HuH-7.5 (cell line): Measurements from ENCODE around the gene SH3RF3.

Source experiments
- DNase-seq: peaks from one replicate; pipeline ENCODE4 v3.0.0; 2011; ENCODE audit warnings: low spot score

SH3RF3 gene

DNA sequence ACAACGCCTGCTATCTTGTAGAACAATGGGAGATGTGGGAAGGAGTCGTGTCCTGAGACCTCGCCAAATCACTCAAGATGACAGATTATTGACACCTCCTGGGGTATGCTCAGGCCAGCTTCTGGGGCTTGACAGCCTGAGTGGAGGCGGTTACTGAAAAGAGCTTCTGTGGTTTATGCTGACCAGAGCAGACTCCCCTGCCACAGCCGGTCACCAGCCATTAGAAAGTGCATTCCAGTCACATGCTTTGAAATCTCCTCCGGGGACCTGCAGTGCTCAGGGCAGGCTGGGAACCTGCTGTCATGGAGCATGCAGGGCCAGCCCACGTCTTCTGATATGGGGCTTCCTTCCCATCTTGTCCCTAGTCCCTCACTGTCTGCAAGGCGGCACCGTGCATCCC lies 268.9 kb downstream of the SH3RF3 start:
- DNase-seq: no peak

DNA sequence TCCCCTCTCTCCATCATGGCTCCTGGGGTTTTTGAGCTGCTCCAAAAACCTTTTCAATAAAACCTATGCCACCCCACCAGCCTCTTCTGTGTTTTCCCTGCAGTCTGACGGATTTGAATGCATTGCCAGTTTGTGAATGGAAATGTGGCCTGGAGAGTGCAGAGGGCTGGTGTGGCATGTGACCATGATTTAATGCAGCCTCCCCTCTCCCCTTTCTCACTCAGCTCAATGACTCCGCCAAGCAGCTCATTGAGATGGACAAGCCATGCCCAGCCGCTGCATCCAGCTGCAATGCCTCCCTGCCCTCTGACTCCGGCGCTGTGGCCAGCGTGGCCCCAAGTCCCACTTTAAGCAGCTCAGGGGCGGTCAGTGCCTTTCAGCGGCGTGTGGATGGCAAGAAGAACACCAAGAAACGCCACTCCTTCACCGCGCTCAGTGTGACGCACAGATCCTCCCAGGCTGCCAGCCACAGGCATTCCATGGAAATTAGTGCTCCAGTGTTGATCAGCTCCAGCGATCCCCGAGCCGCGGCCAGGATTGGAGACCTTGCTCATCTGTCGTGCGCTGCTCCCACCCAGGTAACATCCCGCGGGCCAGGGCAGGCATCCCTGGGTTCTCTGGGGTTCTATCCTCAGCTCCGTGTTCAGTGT lies 269.5 kb downstream of the SH3RF3 start:
- no peak for DNase-seq

DNA sequence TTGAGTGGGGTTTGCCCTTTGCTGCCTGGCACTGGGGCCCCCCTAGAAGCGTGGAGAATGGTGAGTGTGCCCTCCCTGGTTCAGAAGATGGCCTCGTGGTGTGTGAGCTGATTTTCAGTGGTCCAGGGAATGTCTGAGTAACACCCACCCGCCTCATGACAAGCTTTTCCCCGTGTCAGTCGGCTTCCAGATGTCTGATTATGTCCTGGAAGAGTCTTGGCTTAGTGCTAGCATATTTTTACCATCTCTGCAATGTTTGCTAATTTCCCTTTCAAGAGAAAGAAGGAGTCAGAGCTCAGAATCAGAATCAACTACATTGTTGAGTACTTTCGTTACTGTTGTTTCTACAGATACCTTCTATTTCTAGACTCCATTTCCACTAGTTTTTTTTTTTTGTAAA lies 270.1 kb downstream of the SH3RF3 start:
- no peak for DNase-seq

DNA sequence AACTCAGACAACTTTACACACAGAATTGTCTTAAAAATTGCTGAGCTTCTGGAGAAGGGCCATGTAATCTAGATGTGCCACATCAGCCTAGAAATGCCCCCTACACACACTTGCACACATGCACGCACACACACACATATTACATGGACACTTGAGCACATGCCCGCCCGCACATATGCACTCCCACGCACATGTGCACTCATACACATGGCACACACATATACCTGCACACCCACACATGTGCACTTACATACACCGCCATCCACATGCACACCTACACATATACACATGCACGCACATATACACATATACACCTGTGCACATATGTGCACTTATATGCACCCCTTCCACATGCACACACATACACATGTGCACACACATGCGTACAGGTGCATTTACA lies 271.1 kb downstream of the SH3RF3 start:
- no peak for DNase-seq

DNA sequence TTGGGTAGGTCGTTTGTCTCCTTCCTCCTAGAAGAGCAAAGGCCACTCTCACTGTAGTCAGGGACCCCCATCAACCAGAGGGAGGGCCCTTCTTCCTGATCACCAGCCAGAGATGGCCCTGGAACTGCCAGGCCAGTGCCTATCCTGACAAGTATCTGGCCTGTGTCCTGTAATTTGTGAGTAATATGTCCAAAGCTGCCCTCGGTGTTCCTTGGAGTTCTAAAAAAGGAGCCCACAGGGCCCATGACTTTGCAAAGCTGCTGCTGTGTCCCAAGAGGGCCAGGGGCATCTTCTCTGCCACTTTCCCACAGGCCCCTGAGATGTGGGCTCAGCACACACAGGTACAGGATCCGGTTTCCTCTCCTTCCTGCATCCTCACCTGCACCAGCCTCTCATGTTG lies 272.4 kb downstream of the SH3RF3 start:
- DNase-seq: no peak

DNA sequence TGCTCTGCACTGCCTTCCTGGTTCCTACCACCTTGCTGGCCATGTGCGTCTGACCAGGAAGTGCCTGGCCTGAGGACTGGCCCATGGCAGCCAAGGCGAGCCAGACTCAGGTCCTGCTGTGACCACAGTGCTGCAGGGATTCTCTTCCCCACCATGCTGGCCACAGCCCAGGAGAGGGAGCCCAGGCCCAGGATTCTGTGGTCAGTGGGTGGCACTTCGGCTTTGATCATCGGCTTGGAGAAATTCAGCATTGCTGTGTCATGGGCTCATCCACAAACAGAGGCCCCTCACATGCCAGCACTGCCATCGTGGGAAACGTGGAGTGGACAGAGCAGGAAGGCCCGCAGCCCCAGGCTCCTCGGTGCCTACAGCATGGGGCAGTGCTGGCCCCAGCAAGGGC lies 273.2 kb downstream of the SH3RF3 start:
- DNase-seq: no peak

DNA sequence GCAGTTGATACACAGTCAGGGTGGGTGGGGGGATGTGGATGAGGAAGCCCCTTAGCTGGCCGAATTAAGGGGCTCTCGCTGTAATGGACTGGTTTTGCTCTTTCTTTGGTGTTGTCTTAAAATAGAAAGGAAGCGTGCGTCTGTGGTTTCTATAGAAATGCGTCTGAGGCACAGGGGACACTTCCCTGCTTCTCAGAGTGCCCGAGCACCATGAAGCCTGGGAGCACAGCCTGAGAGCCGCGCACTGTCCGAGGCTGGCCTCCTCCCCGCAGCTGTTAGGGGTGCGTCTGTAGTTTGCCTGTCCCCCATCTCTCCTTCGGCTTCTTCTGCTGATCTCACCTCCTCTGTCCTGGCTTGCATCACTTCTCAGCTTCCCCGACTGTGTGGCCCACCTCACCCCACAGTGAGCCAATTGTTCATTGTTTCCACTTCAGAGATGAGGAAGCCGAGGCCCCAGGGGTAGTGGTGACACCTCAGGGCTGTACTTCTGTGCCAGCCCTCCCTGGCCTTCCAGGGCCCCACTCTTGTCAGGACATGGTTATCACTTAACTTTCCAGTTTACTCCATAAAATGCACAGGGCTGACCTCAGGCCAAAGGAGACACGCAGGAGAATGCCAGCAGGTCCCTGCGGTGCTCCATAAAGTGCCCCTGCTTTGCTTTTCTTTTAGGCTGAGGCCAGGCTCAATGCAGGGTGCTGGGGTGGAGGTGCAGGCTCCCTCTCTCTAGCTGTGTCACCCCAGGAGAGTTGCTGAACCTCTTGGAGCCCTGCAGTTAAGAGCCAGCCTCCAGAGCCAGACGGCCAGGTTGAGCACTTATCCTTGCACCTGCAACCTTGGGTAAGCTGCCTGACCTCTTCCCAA lies 274.2 kb downstream of the SH3RF3 start:
- no peak for DNase-seq

DNA sequence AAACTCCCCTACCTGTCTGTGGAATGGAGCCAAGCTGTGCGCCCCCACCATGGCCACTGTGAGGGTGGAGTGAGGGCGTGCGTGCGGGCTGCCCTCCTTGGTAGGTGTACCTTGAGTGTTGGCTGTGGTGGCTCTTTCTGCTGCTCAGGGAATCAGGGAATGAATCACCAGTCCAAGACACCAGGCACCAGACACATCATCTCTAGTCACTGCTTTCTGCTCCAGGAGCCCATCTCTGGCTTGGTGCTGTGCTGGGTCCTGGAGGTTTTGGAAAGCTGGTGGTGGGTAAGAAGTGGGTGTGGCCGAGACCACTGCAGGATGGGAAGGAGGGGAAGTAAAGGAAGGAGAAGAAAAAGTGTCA lies 274.8 kb downstream of the SH3RF3 start:
- no peak for DNase-seq

DNA sequence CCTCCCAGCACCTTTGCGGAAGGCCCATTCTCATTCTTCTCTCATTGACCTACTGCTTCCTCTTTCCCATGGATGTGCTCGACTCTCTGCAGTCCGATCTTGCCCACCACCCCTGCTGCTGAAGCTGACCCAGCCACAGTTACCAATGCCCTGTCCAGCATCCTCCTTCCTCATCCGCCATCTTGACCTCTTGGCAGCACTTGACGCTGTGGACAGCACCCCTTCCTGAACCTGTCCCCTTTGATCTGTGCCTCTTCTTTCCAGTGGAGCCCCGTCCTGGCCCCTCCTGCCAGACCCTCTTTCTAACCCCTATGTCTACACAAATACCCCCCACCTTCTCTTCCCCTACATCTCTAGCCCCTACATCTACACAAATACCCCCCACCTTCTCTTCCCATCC lies 275.7 kb downstream of the SH3RF3 start:
- DNase-seq: no peak

DNA sequence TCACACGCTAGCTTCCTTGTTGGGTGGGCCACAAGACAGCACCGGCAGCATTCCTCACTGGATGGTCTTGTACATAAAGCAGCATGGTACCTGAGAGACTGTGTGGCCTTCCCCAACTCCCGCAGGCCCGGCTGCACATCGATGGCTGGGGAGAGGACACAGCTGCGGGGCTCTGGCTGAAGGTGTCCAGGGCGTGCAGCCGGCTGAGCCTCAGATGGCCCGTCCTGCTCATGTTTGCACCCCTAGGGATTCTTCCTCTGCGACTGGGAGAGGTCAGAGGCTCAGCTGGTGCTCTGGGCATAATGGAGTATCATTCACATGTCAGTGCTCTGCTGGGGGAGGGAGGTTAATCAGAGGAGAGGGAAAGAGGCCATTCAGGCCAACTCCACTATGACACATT lies 276.9 kb downstream of the SH3RF3 start:
- DNase-seq: no peak

DNA sequence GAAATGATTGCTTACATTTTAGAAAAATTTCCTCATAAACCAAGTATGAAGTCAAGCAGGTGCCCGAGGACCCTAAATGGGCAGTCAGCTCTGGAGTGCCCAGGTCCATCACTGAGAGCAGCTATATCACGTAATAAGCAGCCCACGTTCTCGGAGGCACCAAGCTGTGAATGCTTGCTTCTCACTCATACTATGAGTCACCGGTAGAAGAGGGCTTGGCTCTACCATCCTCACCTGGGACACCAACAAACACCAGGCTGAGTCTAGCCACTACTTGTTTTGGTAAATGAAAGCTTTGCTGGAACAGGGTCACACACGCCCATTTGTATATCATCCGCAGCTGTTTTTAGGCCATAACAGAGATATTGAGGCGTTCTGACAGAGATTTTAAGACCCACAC lies 277.3 kb downstream of the SH3RF3 start:
- no peak for DNase-seq

DNA sequence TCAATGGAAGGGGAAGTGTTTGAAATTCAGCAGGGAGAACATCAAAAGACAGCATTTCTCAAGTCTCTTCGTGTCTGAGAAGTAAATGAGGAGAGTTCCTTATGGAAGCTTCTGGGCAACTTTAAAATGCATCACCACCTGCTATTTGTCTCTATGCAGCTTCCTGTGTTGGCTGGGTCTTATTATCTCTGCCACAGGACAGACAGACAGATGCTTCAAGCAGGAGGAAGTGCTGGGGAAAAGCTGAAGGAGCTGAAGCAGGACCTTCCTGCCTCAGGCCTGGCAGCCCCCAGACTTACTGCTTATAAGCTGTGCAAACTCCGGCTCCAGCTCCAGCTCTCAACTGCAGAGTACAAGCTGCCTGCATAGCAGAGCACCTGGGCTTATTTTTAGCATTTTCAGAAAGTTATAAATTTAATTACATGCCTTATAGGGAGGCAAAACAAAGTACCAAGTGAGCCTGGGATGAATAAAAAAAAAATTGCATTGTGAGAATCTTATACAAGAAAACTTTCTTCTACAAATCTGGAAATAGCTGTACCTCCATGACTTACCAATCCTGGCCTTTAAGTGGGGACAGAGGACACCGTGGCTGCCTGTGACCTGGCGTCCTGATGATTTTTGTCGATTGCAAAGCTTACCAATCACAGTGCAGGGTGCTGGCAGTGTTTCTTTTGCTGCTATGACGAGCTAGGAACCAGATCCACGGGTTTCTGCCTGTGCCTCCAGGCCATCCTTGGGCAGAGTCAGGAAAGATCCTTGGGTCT lies 278.5 kb downstream of the SH3RF3 start:
- no peak for DNase-seq

DNA sequence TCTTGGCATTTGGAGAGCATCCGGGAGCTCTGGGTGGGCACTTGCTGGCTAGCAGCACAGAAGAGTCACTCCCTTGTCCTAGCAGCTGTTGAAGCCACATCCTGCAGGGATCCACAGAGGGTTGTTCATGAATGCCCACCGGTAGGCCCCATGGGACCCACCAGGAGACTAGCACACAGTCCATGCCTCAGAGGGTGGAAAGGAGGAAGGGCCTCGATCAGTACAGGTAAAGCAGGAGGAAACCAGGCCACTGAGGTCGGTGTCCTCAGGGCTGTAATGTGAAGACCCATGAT lies 279.0 kb downstream of the SH3RF3 start:
- DNase-seq: no peak

DNA sequence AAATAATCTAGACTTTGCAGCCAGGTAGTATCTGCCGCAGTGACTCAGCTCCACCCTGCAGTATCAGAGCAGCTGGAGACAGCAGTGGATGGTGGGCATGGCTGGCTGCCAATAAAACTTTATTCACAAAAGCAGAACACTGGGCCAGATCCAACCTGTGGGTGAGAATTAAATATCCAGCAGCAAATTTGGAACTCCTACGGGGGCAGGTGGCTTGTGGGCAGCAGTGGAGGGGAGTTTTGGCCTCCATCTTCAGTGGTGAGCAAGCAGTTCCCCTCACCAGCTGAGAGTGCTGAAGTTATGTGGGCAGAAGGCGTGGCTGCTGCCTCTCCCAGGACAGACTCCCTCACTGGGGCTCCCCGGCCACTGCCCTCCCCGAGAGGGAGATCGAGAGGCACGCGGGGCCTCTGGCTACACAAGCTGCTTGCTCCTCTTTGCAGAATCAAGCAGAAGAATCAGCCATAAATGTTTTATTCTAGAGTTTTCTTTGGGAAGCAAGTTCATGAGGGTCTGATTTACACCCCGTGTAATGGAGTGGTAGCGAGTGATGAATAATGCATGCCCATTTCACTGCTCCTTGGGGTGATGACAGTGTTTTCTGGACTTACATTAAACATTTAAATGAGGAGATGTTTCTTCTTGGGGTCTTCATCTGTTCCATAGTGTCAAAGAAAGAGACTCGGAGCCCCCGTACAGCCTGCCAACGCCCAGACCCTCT lies 280.5 kb downstream of the SH3RF3 start:
- no peak for DNase-seq

DNA sequence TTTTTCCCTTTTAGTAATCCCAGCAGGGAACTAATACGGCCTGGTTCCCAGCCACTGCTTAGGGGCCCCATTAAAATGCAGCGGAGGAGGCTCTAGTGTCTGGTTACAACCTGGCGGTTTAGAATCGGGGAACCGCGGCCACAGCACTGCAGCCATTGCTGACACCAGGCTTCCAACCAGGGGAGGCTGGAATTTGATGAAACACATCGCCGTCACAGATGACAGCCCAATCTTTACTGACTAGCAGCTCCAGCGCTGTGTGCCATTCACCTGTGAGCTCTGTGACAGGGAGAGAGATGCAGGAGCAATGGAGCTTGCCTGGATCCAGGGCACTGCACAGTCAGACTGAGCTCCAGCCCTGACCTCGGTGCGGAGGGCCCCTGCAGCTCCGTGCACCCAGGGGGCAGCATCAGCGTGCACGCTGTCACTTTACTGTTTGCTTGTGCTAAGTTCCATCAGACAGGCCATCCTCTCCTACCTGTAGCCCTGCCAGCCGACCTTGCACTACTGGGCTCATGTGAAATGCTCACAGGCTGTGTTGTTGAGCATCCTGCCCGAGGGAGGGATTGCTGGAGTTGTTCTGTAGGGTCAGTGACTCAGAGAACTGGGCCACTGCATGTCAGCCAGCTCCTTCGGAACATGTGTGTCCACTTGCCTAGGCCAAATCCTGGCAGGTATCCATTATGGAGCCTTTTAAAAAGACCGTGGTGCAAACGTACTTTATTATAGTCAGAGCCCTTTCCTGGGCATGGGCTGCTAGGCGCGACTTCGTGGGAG lies 281.2 kb downstream of the SH3RF3 start:
- no peak for DNase-seq

DNA sequence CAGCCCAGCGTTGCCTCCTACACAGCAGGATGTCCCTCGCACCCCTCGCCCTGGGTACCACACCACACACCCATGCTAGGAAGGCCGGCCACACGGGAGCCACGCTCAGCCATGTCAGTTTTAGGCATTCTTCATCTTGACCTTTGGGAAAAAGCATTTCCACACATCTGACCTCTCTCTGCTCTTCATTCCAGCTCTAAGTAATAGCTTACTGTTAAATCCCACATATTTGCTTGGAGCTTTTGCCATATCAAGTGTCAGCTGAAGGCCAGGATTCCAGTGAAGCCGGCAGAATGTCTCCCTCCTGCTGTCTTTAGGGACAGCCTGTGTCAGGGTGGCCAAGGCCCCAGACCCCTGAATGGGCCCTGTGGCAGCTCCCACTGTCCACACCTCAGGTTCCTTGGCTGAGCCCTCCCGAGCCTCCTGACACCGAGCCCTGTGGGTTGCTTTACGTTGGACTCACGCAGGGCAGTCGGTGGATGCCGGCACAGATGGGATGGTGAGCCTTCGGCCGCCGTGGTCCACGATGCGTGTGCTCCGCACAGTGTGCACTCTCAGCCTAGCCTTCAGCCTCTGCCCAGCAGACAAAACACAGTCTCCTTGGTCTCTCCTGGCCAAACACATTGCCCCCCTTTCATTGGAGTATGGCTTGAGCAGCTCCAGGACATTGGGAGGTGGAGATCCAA lies 282.8 kb downstream of the SH3RF3 start:
- no peak for DNase-seq

DNA sequence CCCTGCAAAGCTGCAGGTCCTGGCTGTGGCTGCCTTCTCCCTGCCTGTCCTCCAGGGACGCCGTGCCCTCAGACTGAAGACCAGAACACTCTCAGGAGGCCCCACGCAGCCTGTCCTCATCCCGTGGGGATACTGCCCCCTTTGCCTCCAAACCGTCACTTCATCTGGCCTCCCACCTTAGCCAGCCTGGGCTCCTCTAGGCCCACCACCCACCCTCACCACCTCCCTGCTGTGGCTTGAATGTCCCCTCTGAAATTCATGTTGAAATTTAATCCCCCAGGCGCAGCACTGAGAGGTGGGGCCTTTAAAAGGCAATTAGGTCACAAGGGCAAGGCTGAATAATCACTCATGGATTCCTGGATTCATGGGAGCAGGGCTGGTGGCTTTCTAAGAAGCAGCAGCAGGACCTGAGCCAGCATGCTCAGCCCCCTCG lies 286.6 kb downstream of the SH3RF3 start:
- DNase-seq: no peak

DNA sequence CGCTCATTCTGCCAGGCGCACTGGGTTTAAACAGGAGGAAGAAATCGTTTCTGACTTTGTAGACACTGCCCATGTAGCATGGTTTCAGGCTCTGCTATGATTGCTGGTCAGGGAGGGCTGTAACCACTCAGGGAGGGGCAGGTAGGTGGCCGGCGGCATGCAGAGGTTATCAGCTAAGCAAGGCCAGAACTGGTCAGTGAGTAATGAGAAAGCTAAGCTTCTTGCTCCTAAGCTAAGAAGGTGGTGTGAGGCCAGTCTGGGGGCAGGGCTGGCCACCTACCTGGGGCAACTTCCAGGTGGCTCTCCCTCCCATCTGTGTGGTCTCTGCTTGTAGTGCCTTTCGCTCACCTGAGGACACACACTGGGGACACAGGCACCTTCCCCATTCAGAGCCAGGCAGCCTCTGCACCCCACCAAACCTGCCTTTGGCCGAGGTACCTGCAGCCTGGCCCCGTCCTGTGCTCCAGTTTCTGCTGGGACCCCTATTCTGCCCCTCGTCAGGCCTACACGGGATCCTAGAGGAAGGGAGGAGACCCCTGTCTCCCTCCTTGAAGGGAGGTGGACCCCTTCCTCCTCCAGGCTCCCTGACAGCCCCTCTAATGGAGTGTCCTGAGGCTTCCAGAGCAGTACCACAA lies 288.8 kb downstream of the SH3RF3 start:
- no peak for DNase-seq

DNA sequence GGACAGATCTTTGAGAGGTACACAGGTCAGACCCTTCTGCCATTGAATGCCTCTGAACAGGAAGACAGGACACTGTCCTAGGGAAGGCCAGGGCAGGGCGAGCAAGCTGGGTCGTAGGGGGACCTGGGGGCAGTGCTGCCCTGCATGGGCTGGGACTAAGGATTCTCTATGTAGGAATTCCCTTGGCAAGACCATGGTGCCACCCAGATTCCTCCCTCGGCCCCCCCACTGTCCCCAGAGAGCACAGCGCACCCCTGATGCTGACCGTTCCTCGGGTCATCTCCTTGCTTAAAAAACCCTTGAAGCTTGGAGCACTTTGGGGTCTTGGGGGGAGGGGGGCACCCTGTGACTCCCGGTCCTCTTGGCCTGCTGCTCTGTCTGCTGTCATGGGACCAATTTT lies 289.7 kb downstream of the SH3RF3 start:
- DNase-seq: no peak

DNA sequence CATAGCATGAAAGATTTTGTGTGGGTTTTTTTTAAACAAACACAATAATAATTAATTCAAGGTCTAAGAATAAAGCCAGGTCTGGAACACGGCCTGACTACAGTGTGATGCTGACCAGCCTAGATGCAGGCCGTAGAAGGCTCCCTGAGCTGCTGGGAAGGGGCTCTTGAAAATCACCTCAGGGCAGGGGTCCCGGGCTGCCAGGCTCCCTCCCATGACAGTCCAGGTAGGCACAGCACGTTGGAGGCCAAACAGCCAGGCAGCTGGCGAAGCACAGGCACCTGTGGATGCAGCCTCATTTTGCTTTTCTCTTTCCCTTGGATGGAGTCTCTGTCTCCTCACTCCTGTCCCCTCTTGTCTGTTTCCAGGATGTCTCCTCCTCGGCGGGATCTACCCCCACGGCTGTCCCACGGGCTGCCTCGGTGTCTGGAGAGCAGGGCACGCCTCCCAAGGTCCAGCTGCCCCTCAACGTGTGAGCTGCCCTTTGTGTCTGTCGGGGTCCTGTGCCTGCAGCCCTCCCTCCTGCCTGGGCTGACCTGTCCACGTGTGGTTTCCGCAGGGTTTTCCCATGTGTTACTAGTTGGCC lies 290.3 kb downstream of the SH3RF3 start:
- no peak for DNase-seq
